Esophagus squamous epithelium (tissue), 5 donors: ENCODE data around the gene INKA1. TPM values are rescaled to one million over a fixed set of nuclear protein-coding genes. Genes with fewer than 3 reads are reported as not detected.

Experiments
- DNase-seq: peaks from one replicate; lab custom pipeline; 2025; lab: John Stamatoyannopoulos, UW
- H3K27ac ChIP-seq, 4 donors: fragments of 200-600 bp; sonication (generic); one replicate each; pipeline ENCODE4 v1.5.1; 2016 to 2019; ENCODE audit warnings: mild to moderate bottlenecking in 1 of 4
- H3K27me3 ChIP-seq, 4 donors: fragments of 200-600 bp; sonication (generic); 1 replicate in 3 of 4; 2 replicates in 1 of 4; pipeline versions ENCODE4 v1.5.1 to v1.6.0; 2017 to 2021; ENCODE audit warnings: antibody characterized with exemption in 1 of 4
- H3K36me3 ChIP-seq, 3 donors: fragments of 200-600 bp; sonication (generic); one replicate each; pipeline ENCODE4 v1.5.1; 2016 to 2019
- H3K4me1 ChIP-seq, 3 donors: fragments of 200-600 bp; sonication (generic); one replicate each; pipeline ENCODE4 v1.5.1; 2017 to 2019
- H3K4me3 ChIP-seq, 4 donors: fragments of 200-600 bp; sonication (generic); 1 replicate in 3 of 4; 2 replicates in 1 of 4; pipeline ENCODE4 v1.5.1; 2016 to 2019; ENCODE audit warnings: mild to moderate bottlenecking in 2 of 4, moderate library complexity in 1 of 4
- H3K9me3 ChIP-seq, 3 donors: fragments of 200-600 bp; sonication (generic); one replicate each; pipeline ENCODE4 v1.5.1; 2016 to 2019
- POLR2A ChIP-seq, 4 donors: fragments of 450-650 bp; IDR thresholded peaks; one replicate each; pipeline ENCODE4 v1.6.1; 2017; ENCODE audit warnings: antibody characterized with exemption in 4 of 4, mild to moderate bottlenecking in 4 of 4, moderate library complexity in 3 of 4
- WGBS, 2 donors: methylation state at CpG; one replicate each; pipeline ENCODE4 v1.1.5; 2018; 5-methylcytosine and 5-hydroxymethylcytosine counted together
- intact Hi-C: fragments of 100-400 bp; cut with DNase I; formaldehyde crosslinking; loops from one replicate; pipeline ENCODE4 v1.15.0; 2022
- total RNA-seq, 4 donors: library from RNA; depleted of rRNA; stranded (reverse); fragments of >200 nt; gene quantifications; one replicate each; pipeline ENCODE4 v1.1.0, GENCODE V29; 2016
- TF ChIP-seq, protein P1 (sequence below), 6 experiments: fragments of 450-650 bp in 4 of 6; fragments of 200-600 bp in 2 of 6; sonication (generic) in 2 of 6; IDR thresholded peaks; one replicate each; pipeline ENCODE4 v1.5.1; 2016 to 2019; ENCODE audit warnings: antibody characterized with exemption in 6 of 6, mild to moderate bottlenecking in 4 of 6, moderate library complexity in 4 of 6
- donor health status: DM: yes; HTN: yes; CAD: no.

INKA1 gene
- total RNA-seq, 4 donors from 2014 or later = 15.2 to 23.3 (median 19.9) TPM

DNA sequence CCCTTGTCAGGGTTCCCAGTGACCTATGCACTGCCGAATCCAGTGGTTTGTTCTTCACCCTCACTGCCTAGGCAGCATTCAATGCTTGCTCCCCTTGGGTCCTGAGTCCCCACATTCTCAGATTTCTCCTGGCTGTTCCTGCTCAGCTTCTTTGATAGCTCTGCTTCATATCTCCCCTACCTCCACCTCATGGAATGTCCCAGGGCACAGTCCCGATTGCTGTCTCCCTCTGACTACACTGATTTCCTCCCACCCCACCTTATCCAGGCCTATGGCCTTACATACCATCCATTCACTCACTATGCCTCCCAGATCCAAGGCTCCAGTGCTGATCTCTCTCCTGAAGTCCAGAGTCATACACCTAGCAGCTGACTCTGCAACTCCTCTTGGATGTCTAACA, 1.9 kb upstream of the INKA1 start:
- Histone ChIP-seq H3K27me3 (peaks cover 0 to 2% (median 0%) of the 10 kb centered on the region in 4 donors), H3K4me3 (no peak overlapping the region), H3K4me1 (peaks cover 33 to 49% (median 38%) of the 10 kb centered on the region in 3 donors), H3K9me3 (no peaks in the 10 kb centered on the region), H3K27ac (no peak overlapping the region), H3K36me3 (peaks cover 0 to 5% (median 0%) of the 10 kb centered on the region in 3 donors)
- DNase-seq = no peak
- 90% methylated on average over 2 of the region's 2 CpGs for WGBS, 2 donors
- no peak for TF ChIP-seq POLR2A (IDR thresholded peaks at IDR 0.05)
- TF ChIP-seq, protein P1, sequence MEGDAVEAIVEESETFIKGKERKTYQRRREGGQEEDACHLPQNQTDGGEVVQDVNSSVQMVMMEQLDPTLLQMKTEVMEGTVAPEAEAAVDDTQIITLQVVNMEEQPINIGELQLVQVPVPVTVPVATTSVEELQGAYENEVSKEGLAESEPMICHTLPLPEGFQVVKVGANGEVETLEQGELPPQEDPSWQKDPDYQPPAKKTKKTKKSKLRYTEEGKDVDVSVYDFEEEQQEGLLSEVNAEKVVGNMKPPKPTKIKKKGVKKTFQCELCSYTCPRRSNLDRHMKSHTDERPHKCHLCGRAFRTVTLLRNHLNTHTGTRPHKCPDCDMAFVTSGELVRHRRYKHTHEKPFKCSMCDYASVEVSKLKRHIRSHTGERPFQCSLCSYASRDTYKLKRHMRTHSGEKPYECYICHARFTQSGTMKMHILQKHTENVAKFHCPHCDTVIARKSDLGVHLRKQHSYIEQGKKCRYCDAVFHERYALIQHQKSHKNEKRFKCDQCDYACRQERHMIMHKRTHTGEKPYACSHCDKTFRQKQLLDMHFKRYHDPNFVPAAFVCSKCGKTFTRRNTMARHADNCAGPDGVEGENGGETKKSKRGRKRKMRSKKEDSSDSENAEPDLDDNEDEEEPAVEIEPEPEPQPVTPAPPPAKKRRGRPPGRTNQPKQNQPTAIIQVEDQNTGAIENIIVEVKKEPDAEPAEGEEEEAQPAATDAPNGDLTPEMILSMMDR (IDR thresholded peaks at IDR 0.05) = no peak
- intact Hi-C loops = loop anchor here (5.0 kb wide), 1 partner anchor 101 kb away; the partner anchor contains the start of gene MST1R

DNA sequence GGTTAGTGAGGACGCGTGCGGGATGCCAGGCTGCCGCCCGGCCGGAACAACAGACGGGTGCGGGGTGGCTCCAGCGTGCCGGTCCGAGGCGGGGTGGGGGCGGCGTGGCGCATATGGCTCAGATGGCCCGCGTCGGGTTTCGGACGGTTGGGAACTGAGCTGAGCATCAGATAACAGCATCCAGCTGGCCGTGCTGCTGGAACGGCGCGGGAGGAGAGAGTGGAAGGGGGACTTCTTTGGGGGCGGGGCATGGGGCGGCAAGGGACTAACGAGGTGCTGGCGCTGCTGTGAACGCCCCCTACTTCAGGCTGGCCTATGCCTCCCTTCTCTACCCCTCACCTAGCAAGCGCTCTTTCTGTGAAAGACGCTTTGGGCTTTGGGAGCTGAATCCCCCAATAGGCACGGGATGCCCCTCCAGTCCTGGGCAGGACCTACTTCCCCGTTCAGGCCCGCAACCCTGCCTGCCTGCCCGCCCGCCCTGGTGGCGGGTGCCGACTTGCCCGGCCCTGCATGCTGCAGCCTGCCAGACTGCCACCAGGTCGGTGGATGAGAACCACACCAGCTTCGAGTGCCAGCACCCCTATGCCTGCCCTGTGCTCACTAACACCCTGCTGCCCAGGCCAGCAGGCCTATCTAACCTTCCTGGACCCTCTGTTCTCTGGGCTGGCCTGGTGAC, 542 bp downstream of the INKA1 start:
- H3K9me3 ChIP-seq = no peaks in the 10 kb centered on the region
- intact Hi-C loops = loop anchor here (2.0 to 5.0 kb wide), 2 partner anchors 35 to 99 kb away; partner anchors contain the start of gene MST1R
- H3K4me3 ChIP-seq = peak overlapping the region; percentile 87 to 93 (median 90)
- H3K4me1 ChIP-seq = peaks cover 51 to 74% (median 52%) of the 10 kb centered on the region in 3 donors
- DNase-seq = no peak
- H3K36me3 ChIP-seq = peaks cover 0 to 11% (median 0%) of the 10 kb centered on the region in 3 donors
- TF ChIP-seq, protein P1 (IDR thresholded peaks at IDR 0.05) = peak in 3 of 6 experiments; percentile 20 to 54 (median 42)
- no peak for TF ChIP-seq POLR2A (IDR thresholded peaks at IDR 0.05)
- WGBS, 2 donors = 0% methylated on average over 5 to 9 of the region's 41 CpGs
- peaks cover 0 to 2% (median 0%) of the 10 kb centered on the region in 4 donors for H3K27me3 ChIP-seq
- peak overlapping the region; percentile 96 to 98 (median 97) for H3K27ac ChIP-seq

DNA sequence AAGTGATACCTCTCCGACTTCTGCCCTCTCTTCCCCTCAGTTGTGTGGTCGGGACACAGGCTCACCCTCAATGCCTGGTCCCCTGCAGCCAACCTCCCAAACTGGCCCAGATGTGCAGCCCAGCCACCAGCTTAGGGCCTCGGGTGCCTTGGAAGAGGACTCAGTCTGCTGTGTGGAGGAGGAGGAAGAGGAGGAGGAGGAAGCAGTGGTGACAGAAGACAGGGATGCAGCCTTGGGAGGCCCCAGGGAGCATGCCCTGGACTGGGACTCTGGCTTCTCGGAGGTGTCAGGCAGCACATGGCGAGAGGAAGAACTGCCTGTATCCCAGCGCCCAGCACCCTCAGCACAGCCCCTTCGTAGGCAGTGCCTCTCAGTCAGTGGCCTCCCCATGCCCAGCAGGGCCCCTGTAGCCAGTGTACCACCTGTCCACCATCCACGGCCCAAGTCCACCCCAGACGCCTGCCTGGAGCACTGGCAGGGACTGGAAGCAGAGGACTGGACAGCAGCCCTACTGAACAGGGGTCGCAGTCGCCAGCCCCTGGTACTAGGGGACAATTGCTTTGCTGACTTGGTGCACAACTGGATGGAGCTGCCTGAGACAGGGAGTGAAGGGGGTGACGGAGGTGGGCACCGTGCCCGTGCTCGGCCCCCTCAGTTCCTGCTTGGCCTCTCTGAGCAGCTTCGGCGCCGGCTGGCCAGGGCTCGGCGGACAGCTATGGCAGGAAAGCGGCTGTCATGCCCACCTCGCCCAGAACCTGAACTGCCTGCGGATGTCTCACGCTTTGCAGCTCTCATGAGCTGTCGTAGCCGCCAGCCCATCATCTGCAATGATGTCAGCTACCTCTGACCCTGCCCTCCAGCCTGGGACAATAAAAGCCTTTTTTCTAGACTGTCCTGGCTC, 1.3 kb downstream of the INKA1 start:
- no peak for DNase-seq
- no peak for TF ChIP-seq POLR2A (IDR thresholded peaks at IDR 0.05)
- TF ChIP-seq, protein P1 (IDR thresholded peaks at IDR 0.05) = no peak
- peaks cover 0 to 2% (median 0%) of the 10 kb centered on the region in 4 donors for H3K27me3 ChIP-seq
- peak overlapping the region; percentile 87 to 93 (median 90) for H3K4me3 ChIP-seq
- H3K9me3 ChIP-seq = no peaks in the 10 kb centered on the region
- peak overlapping the region; percentile 96 to 98 (median 97) for H3K27ac ChIP-seq
- intact Hi-C loops = loop anchor here (5.0 kb wide), 1 partner anchor 98 kb away; the partner anchor contains the start of gene MST1R
- peaks cover 0 to 19% (median 3%) of the 10 kb centered on the region in 3 donors for H3K36me3 ChIP-seq
- 22 to 40% methylated on average over 2 to 14 of the region's 26 CpGs for WGBS, 2 donors
- H3K4me1 ChIP-seq = peaks cover 50 to 77% (median 51%) of the 10 kb centered on the region in 3 donors

DNA sequence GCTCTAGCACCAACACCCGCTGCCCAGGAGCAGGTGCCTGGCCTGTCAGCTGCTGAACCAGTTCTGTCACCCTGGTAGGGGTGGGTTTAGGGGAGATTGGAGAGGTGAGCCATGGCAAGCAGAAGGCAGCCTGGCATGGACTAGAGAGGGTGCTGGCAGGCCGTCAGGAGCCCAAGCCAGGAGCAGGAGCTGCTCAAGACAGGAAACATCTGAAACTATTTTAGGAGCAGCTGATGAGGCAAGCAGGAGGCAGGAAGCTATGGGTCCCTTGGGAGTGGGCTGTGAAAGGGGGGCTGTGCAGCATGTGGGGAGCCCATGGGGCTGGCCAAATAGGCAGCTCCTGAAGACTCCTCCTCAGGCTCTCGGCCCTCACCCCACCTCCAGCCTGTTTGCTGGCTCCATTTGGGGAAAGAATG, 2.3 kb downstream of the INKA1 start:
- H3K9me3 ChIP-seq = no peaks in the 10 kb centered on the region
- peaks cover 6 to 29% (median 10%) of the 10 kb centered on the region in 3 donors for H3K36me3 ChIP-seq
- no peak for DNase-seq
- peak overlapping the region; percentile 96 to 98 (median 97) for H3K27ac ChIP-seq
- 20 to 21% methylated on average over 2 of the region's 3 CpGs for WGBS, 2 donors
- TF ChIP-seq POLR2A (IDR thresholded peaks at IDR 0.05) = no peak
- TF ChIP-seq, protein P1 (IDR thresholded peaks at IDR 0.05) = no peak
- H3K4me3 ChIP-seq = peak overlapping the region in 3 of 4 donors; percentile 87 to 93 (median 92)
- peaks cover 0 to 2% (median 0%) of the 10 kb centered on the region in 4 donors for H3K27me3 ChIP-seq
- H3K4me1 ChIP-seq = peaks cover 44 to 69% (median 51%) of the 10 kb centered on the region in 3 donors
- intact Hi-C loops = no loop called here
